ENCODE results near the gene ST3GAL2. TPM values are rescaled to one million over a fixed set of nuclear protein-coding genes. Genes with fewer than 3 reads are reported as not detected.
"Not testable (repeated sequence)": the region's sequence is repeated elsewhere in the genome, so short reads cannot be mapped to it uniquely, and the experiment has no call there.

Gene ST3GAL2
- total RNA-seq, 1 donor from 2014 or later: 71.9 TPM

DNA sequence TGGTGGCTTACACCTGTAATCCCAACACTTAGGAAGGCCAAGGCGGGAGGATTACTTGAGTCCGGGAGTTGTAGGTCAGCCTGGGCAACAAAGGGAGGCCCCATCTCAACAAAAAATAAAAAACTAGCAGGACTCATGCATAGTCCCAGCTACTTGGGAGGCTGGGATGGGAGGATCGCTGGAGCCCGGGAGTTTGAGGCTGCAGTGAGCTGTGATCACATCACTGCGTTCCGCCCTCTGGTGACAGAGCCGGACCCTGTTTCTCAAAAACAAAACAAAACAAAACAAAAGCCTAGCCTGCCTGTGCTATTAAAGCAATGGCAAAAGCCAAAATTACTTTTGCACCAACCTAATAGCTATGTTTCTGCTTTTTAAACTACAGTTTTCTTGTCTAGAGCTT lies 17.0 kb upstream of the ST3GAL2 start:
- Mint-ChIP-seq H3K4me3 (ENCODE audit: unreplicated experiment) (no peak overlapping the region), H3K4me1 (ENCODE audit: low read depth) (peaks cover 16% of the 10 kb centered on the region), H3K36me3 (ENCODE audit: low read depth) (no peaks in the 10 kb centered on the region), H3K27ac (ENCODE audit: unreplicated experiment) (no peak overlapping the region), H3K9me3 (ENCODE audit: low read depth) (no peaks in the 10 kb centered on the region), H3K27me3 (ENCODE audit: low read depth) (no peaks in the 10 kb centered on the region)
- DNase-seq (ENCODE audit: low spot score): no peak
- TF ChIP-seq CTCF (IDR thresholded peaks at IDR 0.05): no peak

DNA sequence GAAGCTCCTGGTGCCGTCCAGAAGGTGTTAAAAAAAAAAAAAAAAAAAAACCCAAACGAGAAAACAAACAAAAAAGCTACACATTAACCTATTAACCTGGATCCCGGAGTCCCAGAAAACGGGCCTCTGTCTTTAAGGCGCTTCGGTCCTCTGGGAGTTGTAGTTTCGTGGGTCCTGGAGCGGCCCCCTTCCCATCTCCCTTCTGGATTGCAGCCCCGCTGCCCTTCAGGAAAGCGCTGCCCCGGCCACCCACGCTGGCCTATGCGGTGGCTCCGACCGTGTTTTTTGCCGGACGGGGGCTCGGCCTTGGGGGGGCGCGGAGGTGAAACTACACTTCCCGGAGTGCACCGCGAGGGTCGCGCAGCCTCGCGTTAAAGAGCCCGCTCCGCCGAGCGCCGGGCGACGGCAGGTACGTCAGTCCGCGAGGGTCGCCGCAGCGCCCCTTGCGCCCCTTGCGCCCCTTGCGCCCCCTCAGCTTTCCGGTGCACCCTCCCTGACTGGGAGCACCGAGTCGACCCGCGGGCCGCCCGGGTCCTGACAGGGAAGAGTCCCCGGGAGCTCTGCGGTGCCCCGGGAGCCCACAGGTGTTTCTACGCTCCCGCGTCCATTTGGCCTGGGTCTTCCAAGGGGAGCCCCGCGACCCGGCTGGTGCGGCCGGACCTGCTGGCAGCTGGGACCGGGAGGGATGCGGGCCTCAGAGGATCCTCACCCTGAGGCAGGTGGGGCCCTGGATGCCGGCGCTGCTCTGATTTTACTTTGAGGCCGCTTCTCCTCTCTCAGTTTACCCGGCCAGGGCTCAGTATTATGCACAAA lies 15.5 kb upstream of the ST3GAL2 start, which contains the start of gene FCSK:
FCSK (plus strand) TSS at position 374 of the 813 bp plus-strand sequence. CDS start 8,596 bp downstream, outside the sequence.
- Mint-ChIP-seq H3K27me3 (ENCODE audit: low read depth) (no peaks in the 10 kb centered on the region), H3K4me3 (ENCODE audit: unreplicated experiment) (peak within 1 kb of the TSS; percentile 82), H3K36me3 (ENCODE audit: low read depth) (no peaks in the 10 kb centered on the region), H3K27ac (ENCODE audit: unreplicated experiment) (peak within 1 kb of the TSS; percentile 89), H3K9me3 (ENCODE audit: low read depth) (no peaks in the 10 kb centered on the region), H3K4me1 (ENCODE audit: low read depth) (peaks cover 12% of the 10 kb centered on the region)
- TF ChIP-seq CTCF (IDR thresholded peaks at IDR 0.05): peak; percentile 22
- DNase-seq (ENCODE audit: low spot score): no peak

GRCh38 chr16:70453892-70454221 lies 15.0 kb upstream of the ST3GAL2 start:
- Mint-ChIP-seq H3K27me3 (ENCODE audit: low read depth) (no peaks in the 10 kb centered on the region), H3K4me3 (ENCODE audit: unreplicated experiment) (peak overlapping the region; percentile 82), H3K36me3 (ENCODE audit: low read depth) (no peaks in the 10 kb centered on the region), H3K4me1 (ENCODE audit: low read depth) (peaks cover 12% of the 10 kb centered on the region), H3K27ac (ENCODE audit: unreplicated experiment) (peak overlapping the region; percentile 89), H3K9me3 (ENCODE audit: low read depth) (no peaks in the 10 kb centered on the region)
- DNase-seq (ENCODE audit: low spot score): no peak
- no peak for TF ChIP-seq CTCF (IDR thresholded peaks at IDR 0.05)

GRCh38 chr16:70453117-70453891 lies 14.4 kb upstream of the ST3GAL2 start:
- H3K27me3 Mint-ChIP-seq (ENCODE audit: low read depth): no peaks in the 10 kb centered on the region
- TF ChIP-seq CTCF (IDR thresholded peaks at IDR 0.05): no peak
- peak overlapping the region; percentile 89 for H3K27ac Mint-ChIP-seq (ENCODE audit: unreplicated experiment)
- H3K4me3 Mint-ChIP-seq (ENCODE audit: unreplicated experiment): peak overlapping the region; percentile 82
- no peak for DNase-seq (ENCODE audit: low spot score)
- H3K36me3 Mint-ChIP-seq (ENCODE audit: low read depth): no peaks in the 10 kb centered on the region
- peaks cover 12% of the 10 kb centered on the region for H3K4me1 Mint-ChIP-seq (ENCODE audit: low read depth)
- no peaks in the 10 kb centered on the region for H3K9me3 Mint-ChIP-seq (ENCODE audit: low read depth)

DNA sequence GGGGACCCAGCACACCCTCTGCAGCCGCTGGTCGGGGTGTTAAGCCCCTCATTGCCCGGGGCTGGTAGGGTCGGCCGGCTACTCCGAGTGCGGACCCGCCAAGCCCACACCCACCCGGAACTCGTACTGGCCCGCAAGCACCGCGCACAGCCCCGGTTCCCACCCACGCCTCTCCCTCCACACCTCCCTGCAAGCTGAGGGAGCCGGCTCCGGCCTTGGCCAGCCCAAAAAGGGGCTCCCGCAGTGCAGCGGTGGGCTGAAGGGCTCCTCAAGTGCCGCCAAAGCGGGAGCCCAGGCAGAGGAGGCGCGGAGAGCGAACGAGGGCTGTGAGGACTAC lies 12.1 kb upstream of the ST3GAL2 start:
- H3K4me3 Mint-ChIP-seq (ENCODE audit: unreplicated experiment); H3K27ac Mint-ChIP-seq (ENCODE audit: unreplicated experiment); H3K27me3 Mint-ChIP-seq (ENCODE audit: low read depth); DNase-seq (ENCODE audit: low spot score); H3K9me3 Mint-ChIP-seq (ENCODE audit: low read depth); H3K36me3 Mint-ChIP-seq (ENCODE audit: low read depth): not testable (repeated sequence)
- H3K4me1 Mint-ChIP-seq (ENCODE audit: low read depth): peaks cover 12% of the 10 kb centered on the region

- not testable (repeated sequence) for H3K4me3 Mint-ChIP-seq (ENCODE audit: unreplicated experiment); H3K9me3 Mint-ChIP-seq (ENCODE audit: low read depth); H3K36me3 Mint-ChIP-seq (ENCODE audit: low read depth); DNase-seq (ENCODE audit: low spot score); H3K27ac Mint-ChIP-seq (ENCODE audit: unreplicated experiment); H3K27me3 Mint-ChIP-seq (ENCODE audit: low read depth)
- H3K4me1 Mint-ChIP-seq (ENCODE audit: low read depth): peaks cover 12% of the 10 kb centered on the region
Measured at GRCh38 chr16:70450142-70451003, 11.5 kb upstream of the ST3GAL2 start.

Measured in chondrocyte (in vitro differentiated cells).